ENCODE results near the gene STAT6. TPM values are rescaled to one million over a fixed set of nuclear protein-coding genes. Genes with fewer than 3 reads are reported as not detected.
A peak's percentile ranks its signal among the peaks of the same experiment; 100 is the strongest.
"Not testable (repeated sequence)": the region's sequence is repeated elsewhere in the genome, so short reads cannot be mapped to it uniquely, and the experiment has no call there.

The STAT6 gene
- total RNA-seq, 2 experiments from 2014 or later = 188 to 193 TPM

- Mint-ChIP-seq H3K27me3 (ENCODE audit: low read depth) (no peaks in the 10 kb centered on the region), H3K36me3 (ENCODE audit: low read depth) (peaks cover 63% of the 10 kb centered on the region), H3K4me1 (ENCODE audit: low read depth) (peaks cover 37% of the 10 kb centered on the region), H3K4me3 (no peak overlapping the region), H3K9me3 (no peaks in the 10 kb centered on the region), H3K27ac (peak overlapping the region; percentile 17)
- no peak for DNase-seq
- CTCF ChIA-PET = interaction anchor here (1.6 to 11.9 kb wide), 3 partner anchors 24 to 124 kb away, joined by 4 to 271 read pairs (median 88); partner anchors contain the start of gene ZBTB39
- intact Hi-C loops (cut with micrococcal nuclease) = no loop called here
Observed at GRCh38 chr12:57058454-57058853, 52.7 kb downstream of the STAT6 start.

DNA sequence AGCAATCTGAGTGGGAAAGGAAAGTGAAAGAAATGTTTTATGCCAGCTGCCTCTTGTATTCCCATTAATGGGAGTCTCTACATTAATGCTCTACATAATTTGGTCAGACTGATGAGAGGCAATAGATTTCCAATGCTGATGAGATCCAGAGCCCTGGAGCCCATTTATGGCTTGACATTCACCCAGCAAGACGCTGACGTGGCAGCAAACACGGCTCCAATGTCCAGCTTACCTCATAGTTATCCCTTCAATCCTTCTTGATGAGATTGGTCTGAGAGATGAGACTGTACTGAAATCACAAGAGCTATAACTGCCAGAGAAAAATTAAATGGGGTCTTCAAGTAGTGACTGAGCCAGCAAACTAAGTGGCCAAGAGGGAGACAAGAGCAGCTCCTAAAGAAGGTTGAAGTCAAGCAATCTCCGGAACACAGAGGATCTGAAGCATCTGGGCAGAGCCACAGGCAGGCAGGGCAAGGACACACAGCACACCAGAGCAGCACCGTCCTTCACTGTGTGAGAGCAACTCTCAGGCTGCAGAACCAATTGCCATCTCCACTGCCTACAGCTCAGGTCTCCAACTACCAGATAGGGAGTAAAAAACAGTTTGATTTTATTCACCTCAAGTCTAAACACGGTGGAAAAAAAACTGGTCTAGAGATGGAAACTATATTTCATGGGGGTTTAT lies 54.0 kb downstream of the STAT6 start:
- no peaks in the 10 kb centered on the region for H3K27me3 Mint-ChIP-seq (ENCODE audit: low read depth)

DNA sequence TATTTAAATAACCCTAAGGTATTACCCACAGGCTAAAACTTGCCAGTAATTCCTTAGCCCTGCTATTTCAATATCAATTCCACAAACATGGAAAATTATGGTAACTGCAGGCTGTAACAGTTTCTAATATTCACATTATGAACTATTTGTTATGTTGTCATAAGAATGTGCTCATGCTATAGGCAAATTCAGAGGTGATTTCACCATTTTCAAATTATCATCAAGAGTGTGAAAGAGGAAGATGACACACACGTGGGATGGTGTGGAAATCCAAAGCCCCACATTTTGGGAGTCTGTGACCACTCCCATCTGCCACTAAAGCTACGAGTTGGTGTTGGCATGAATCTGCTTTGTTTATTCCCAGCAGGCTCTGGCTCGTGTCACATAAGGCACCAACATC lies 55.3 kb downstream of the STAT6 start:
- Mint-ChIP-seq H3K4me3 (no peak overlapping the region), H3K27ac (no peak overlapping the region), H3K4me1 (ENCODE audit: low read depth) (peaks cover 21% of the 10 kb centered on the region), H3K36me3 (ENCODE audit: low read depth) (peaks cover 52% of the 10 kb centered on the region), H3K27me3 (ENCODE audit: low read depth) (no peaks in the 10 kb centered on the region), H3K9me3 (no peaks in the 10 kb centered on the region)
- no peak for DNase-seq
- CTCF ChIA-PET = interaction anchor here (11.9 kb wide), 1 partner anchor 48 kb away, joined by 271 read pairs; the partner anchor contains the start of gene ZBTB39
- intact Hi-C loops (cut with micrococcal nuclease) = no loop called here

More for the DNA sequence above, 54.0 kb downstream of the STAT6 start:
- Mint-ChIP-seq H3K4me1 (ENCODE audit: low read depth) (peaks cover 26% of the 10 kb centered on the region), H3K9me3 (no peaks in the 10 kb centered on the region), H3K36me3 (ENCODE audit: low read depth) (peaks cover 59% of the 10 kb centered on the region), H3K27ac (no peak overlapping the region), H3K4me3 (no peak overlapping the region)
- DNase-seq = no peak
- CTCF ChIA-PET = interaction anchor here (0.7 to 11.9 kb wide), 5 partner anchors 9 to 54 kb away, joined by 3 to 271 read pairs (median 4); partner anchors contain the start of genes STAT6 and ZBTB39
- intact Hi-C loops (cut with micrococcal nuclease) = no loop called here

GRCh38 chr12:57053901-57054300 lies 57.3 kb downstream of the STAT6 start:
- H3K4me3 Mint-ChIP-seq; H3K27ac Mint-ChIP-seq; CTCF ChIA-PET; H3K27me3 Mint-ChIP-seq (ENCODE audit: low read depth); DNase-seq; H3K9me3 Mint-ChIP-seq; intact Hi-C loops (cut with micrococcal nuclease): not testable (repeated sequence)
- Mint-ChIP-seq H3K4me1 (ENCODE audit: low read depth) (peaks cover 19% of the 10 kb centered on the region), H3K36me3 (ENCODE audit: low read depth) (peaks cover 38% of the 10 kb centered on the region)

DNA sequence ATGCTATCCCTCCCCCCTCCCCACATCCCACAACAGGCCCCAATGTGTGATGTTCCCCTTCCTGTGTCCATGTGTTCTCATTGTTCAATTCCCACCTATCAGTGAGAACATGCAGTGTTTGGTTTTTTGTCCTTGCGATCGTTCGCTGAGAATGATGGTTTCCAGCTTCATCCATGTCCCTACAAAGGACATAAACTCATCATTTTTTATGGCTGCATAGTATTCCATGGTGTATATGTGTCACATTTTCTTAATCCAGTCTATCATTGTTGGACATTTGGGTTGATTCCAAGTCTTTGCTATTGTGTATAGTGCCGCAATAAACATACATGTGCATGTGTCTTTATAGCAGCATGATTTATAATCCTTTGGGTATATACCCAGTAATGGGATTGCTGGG lies 58.0 kb downstream of the STAT6 start:
- H3K27me3 Mint-ChIP-seq (ENCODE audit: low read depth); DNase-seq; intact Hi-C loops (cut with micrococcal nuclease); H3K4me3 Mint-ChIP-seq; H3K27ac Mint-ChIP-seq; H3K9me3 Mint-ChIP-seq: not testable (repeated sequence)
- H3K4me1 Mint-ChIP-seq (ENCODE audit: low read depth) = peaks cover 16% of the 10 kb centered on the region
- H3K36me3 Mint-ChIP-seq (ENCODE audit: low read depth) = peaks cover 31% of the 10 kb centered on the region
- CTCF ChIA-PET = interaction anchor here (0.9 kb wide), 1 partner anchor 44 kb away, joined by 3 read pairs; no protein-coding TSS in a partner anchor

DNA sequence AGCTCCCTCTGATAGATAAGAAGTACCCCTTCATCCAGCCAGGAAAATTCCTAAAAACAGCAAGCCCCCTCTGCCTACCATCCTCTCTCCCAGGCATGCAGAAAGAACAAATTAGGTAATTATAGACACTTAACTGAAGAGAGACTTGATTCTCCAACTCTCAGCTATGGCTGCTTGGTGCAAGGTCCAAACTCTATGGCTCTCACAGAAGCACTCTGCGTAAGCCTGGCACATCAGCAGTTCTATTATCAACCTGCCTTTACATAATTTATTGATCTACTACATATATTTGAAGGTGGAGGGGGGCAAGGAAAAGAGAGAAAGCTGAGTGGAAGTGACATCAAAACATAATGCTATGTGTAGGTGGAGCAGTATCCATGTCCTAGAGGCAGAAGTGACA lies 60.2 kb downstream of the STAT6 start:
- CTCF ChIA-PET = interaction anchor here (0.6 to 2.2 kb wide), 6 partner anchors 9 to 43 kb away, joined by 3 to 11 read pairs (median 4); no protein-coding TSS in a partner anchor
- intact Hi-C loops (cut with micrococcal nuclease) = no loop called here
- Mint-ChIP-seq H3K27me3 (ENCODE audit: low read depth) (no peaks in the 10 kb centered on the region), H3K4me1 (ENCODE audit: low read depth) (peaks cover 30% of the 10 kb centered on the region), H3K27ac (no peak overlapping the region), H3K36me3 (ENCODE audit: low read depth) (peaks cover 15% of the 10 kb centered on the region), H3K4me3 (no peak overlapping the region), H3K9me3 (no peaks in the 10 kb centered on the region)
- no peak for DNase-seq

DNA sequence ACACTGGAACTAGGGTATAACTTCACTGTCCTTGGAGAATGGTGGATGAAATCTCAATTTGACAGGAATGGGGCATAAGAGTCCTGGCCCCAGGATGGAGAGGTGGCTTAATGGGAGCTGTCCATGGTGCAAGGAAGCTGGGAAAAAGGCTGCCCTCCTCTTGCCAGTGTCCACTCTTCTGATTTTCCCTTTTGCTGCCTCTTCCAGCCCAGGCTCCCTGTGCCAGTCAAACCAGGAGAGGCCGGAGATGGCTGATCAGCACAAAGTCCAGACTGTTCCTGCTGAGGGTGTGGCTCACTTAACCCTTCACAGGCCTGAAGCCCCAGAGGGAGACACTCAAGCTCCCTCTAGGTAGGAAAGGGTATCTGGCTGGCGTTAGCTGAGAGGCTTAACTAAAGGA lies 61.3 kb downstream of the STAT6 start, which contains the start of gene MYO1A:
TSS of gene MYO1A (minus strand) at position 240 of the 400 bp plus-strand sequence. CDS start 1,806 bp downstream, outside the sequence.
- intact Hi-C loops (cut with micrococcal nuclease) = no loop called here
- no peak within 1 kb of the TSS for H3K27ac Mint-ChIP-seq
- H3K36me3 Mint-ChIP-seq (ENCODE audit: low read depth) = peaks cover 15% of the 10 kb centered on the region
- H3K4me1 Mint-ChIP-seq (ENCODE audit: low read depth) = peaks cover 36% of the 10 kb centered on the region
- H3K9me3 Mint-ChIP-seq = no peaks in the 10 kb centered on the region
- no peaks in the 10 kb centered on the region for H3K27me3 Mint-ChIP-seq (ENCODE audit: low read depth)
- CTCF ChIA-PET = interaction anchor here (1.1 to 2.2 kb wide), 5 partner anchors 9 to 41 kb away, joined by 3 to 11 read pairs (median 6); no protein-coding TSS in a partner anchor
- no peak within 1 kb of the TSS for H3K4me3 Mint-ChIP-seq
- no peak for DNase-seq

DNA sequence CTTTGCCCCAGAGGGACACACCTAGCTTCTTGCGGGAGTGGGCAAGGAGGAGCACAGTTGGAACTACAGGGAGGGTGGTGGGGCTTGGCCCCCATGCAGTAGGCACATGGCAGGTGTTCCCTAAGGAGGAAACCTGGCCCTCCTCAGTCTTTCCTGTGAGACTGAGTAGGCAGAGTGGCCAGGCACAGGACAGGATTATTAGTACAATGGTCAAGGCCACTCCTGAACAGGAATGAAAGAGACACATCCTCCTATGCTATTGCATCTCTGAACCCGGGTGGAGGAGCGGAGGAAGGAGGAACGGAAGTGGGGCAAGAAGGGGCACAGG lies 62.1 kb downstream of the STAT6 start:
- Mint-ChIP-seq H3K4me1 (ENCODE audit: low read depth) (peaks cover 36% of the 10 kb centered on the region), H3K27me3 (ENCODE audit: low read depth) (no peaks in the 10 kb centered on the region), H3K9me3 (no peaks in the 10 kb centered on the region), H3K4me3 (no peak overlapping the region), H3K36me3 (ENCODE audit: low read depth) (peaks cover 12% of the 10 kb centered on the region), H3K27ac (no peak overlapping the region)
- CTCF ChIA-PET = interaction anchor here (1.1 to 1.7 kb wide), 7 partner anchors 8 to 47 kb away, joined by 3 to 9 read pairs (median 5); no protein-coding TSS in a partner anchor
- intact Hi-C loops (cut with micrococcal nuclease) = no loop called here
- no peak for DNase-seq

- intact Hi-C loops (cut with micrococcal nuclease) = no loop called here
- Mint-ChIP-seq H3K36me3 (ENCODE audit: low read depth) (peaks cover 6% of the 10 kb centered on the region), H3K27ac (no peak overlapping the region), H3K27me3 (ENCODE audit: low read depth) (no peaks in the 10 kb centered on the region), H3K4me3 (no peak overlapping the region), H3K4me1 (ENCODE audit: low read depth) (peaks cover 36% of the 10 kb centered on the region), H3K9me3 (no peaks in the 10 kb centered on the region)
- CTCF ChIA-PET = interaction anchor here (0.6 to 1.7 kb wide), 8 partner anchors 9 to 499 kb away, joined by 3 to 9 read pairs (median 4); partner anchors contain the start of genes DCTN2 and STAT6
- DNase-seq = no peak
Observed at GRCh38 chr12:57048423-57049118, 62.6 kb downstream of the STAT6 start.

GRCh38 chr12:57047981-57048380 lies 63.2 kb downstream of the STAT6 start:
- no peaks in the 10 kb centered on the region for H3K27me3 Mint-ChIP-seq (ENCODE audit: low read depth)
- no peak for DNase-seq
- no peak overlapping the region for H3K27ac Mint-ChIP-seq
- no peaks in the 10 kb centered on the region for H3K9me3 Mint-ChIP-seq
- no peak overlapping the region for H3K4me3 Mint-ChIP-seq
- H3K36me3 Mint-ChIP-seq (ENCODE audit: low read depth) = peaks cover 2% of the 10 kb centered on the region
- H3K4me1 Mint-ChIP-seq (ENCODE audit: low read depth) = peaks cover 36% of the 10 kb centered on the region
- intact Hi-C loops (cut with micrococcal nuclease) = loop anchor here (2.0 kb wide), 1 partner anchor 21 kb away; no protein-coding TSS in a partner anchor
- CTCF ChIA-PET = interaction anchor here (0.6 to 1.7 kb wide), 10 partner anchors 9 to 499 kb away, joined by 3 to 9 read pairs (median 4); partner anchors contain the start of genes DCTN2 and STAT6

DNA sequence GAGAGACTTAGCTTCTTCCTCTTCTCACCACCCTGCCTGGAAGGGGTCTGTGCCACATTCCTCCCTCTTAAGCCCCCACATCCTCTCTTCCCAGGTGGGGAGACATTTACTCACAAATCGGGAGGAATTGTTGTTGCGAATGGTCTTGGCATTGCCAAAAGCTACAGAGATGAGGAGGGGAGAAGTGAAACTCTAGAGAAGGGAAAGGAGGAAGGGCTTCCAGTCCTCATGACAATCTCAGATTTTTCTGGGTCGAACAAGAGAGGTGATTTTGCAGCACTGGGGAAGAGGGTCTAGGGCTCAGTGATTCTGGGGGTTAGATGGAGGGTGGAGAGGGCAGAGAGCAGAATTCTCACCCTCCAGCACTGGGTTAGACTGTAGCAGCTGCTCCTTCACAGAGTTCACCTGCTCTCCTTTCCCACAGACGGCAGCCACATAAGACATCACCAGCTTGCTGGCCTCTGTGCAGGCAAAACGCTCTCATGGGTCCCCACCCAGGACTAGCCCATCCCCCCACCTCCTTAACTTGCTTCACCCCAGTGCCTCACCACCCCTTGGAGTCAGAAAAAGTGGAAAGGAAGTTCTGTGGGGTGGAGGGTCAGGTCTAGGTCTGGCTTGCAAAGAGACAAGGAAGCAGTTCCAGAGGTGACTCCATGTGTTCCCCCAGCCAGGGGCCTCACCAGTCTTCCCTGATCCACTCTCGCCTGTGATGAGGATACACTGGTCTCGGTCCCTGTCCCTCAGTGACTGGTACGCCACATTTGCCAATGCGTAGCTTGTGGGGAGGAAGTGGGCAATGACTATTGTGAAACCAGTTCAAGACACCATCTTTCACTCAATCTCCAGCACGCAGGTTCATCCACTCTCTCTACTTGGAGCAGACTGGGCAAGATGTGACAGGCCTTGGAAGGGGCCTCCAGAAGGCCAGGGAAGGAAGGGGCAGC lies 63.9 kb downstream of the STAT6 start:
- CTCF ChIA-PET = interaction anchor here (0.7 to 1.7 kb wide), 7 partner anchors 13 to 65 kb away, joined by 3 to 9 read pairs (median 5); partner anchors contain the start of gene STAT6
- Mint-ChIP-seq H3K36me3 (ENCODE audit: low read depth) (no peaks in the 10 kb centered on the region), H3K9me3 (no peaks in the 10 kb centered on the region), H3K4me3 (no peak overlapping the region), H3K27ac (peak overlapping the region; percentile 25), H3K27me3 (ENCODE audit: low read depth) (no peaks in the 10 kb centered on the region), H3K4me1 (ENCODE audit: low read depth) (peaks cover 36% of the 10 kb centered on the region)
- peak; percentile 83 for DNase-seq
- intact Hi-C loops (cut with micrococcal nuclease) = loop anchor here (2.0 kb wide), 1 partner anchor 20 kb away; no protein-coding TSS in a partner anchor

All from activated naive CD4-positive, alpha-beta T cell treated with anti-CD3 and anti-CD28 coated beads for 36 hours (primary cell).